ENCODE data around the gene CLP1. TPM values are rescaled to one million over a fixed set of nuclear protein-coding genes. Genes with fewer than 3 reads are reported as not detected.
"Not testable (repeated sequence)": the region's sequence is repeated elsewhere in the genome, so short reads cannot be mapped to it uniquely, and the experiment has no call there.

CLP1 gene
- total RNA-seq, 1 donor from 2014 or later, result 13.1 TPM

DNA sequence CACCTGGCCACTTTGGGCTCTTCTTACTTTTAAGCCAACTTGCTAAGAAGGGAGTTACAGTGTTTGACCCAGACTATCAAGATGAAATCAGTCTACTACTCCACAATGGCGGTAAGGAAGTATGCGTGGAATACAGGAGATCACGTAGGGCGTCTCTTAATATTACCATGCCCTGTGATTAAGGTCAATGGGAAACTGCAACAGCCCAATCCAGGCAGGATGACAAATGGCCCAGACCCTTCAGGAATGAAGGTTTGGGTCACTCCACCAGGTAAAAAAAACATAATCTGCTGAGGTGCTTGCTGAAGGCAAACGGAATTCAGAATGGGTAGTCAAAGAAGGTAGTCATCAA lies 6.8 kb upstream of the CLP1 start:
- TF ChIP-seq, protein P1, sequence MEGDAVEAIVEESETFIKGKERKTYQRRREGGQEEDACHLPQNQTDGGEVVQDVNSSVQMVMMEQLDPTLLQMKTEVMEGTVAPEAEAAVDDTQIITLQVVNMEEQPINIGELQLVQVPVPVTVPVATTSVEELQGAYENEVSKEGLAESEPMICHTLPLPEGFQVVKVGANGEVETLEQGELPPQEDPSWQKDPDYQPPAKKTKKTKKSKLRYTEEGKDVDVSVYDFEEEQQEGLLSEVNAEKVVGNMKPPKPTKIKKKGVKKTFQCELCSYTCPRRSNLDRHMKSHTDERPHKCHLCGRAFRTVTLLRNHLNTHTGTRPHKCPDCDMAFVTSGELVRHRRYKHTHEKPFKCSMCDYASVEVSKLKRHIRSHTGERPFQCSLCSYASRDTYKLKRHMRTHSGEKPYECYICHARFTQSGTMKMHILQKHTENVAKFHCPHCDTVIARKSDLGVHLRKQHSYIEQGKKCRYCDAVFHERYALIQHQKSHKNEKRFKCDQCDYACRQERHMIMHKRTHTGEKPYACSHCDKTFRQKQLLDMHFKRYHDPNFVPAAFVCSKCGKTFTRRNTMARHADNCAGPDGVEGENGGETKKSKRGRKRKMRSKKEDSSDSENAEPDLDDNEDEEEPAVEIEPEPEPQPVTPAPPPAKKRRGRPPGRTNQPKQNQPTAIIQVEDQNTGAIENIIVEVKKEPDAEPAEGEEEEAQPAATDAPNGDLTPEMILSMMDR (conservative IDR thresholded peaks at IDR 0.05; ENCODE audit: low read depth, low read length), result no peak
- H3K4me3 ChIP-seq (ENCODE audit: low read depth, low read length), result no peak overlapping the region
- DNase-seq (ENCODE audit: low read depth), result no peak

DNA sequence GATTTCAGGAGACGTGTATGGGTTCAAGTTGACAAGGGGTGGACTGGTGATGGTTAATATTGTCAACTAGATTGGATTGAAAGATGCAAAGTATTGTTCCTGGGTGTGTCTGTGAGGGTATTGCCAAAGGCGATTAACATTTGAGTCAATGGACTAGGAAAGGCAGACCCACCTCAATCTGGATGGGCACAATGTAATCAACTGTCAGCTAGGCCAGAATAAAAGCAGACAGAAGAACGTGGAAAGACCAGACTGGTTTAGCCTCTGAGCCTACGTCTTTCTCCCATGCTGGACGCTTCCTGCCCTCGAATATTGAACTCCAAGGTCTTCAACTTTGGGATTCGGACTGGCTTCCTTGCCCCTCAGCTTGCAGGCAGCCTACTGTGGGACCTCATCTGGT lies 6.2 kb upstream of the CLP1 start:
- TF ChIP-seq, protein P1 (conservative IDR thresholded peaks at IDR 0.05; ENCODE audit: low read depth, low read length), result no peak
- no peak for DNase-seq (ENCODE audit: low read depth)

DNA sequence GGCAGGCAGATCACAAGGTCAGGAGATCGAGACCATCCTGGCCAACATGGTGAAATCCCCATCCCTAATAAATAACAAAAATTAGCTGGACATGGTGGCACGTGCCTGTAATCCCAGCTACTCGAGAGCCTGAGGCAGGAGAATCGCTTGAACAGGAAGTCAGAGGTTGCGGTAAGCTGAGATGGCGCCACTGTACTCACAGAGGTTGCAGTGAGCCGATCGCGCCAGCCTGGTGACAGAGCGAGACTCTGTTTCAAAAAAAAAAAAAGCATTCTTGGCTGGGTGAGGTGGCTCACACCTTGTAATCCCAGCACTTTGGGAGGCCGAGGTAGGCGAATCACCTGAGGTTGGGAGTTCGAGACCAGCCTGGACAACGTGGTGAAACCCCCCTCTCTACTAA lies 5.3 kb upstream of the CLP1 start:
- not testable (repeated sequence) for DNase-seq (ENCODE audit: low read depth); H3K4me3 ChIP-seq (ENCODE audit: low read depth, low read length)

More for the DNA sequence above, 6.2 kb upstream of the CLP1 start:
- no peak overlapping the region for H3K4me3 ChIP-seq (ENCODE audit: low read depth, low read length)

DNA sequence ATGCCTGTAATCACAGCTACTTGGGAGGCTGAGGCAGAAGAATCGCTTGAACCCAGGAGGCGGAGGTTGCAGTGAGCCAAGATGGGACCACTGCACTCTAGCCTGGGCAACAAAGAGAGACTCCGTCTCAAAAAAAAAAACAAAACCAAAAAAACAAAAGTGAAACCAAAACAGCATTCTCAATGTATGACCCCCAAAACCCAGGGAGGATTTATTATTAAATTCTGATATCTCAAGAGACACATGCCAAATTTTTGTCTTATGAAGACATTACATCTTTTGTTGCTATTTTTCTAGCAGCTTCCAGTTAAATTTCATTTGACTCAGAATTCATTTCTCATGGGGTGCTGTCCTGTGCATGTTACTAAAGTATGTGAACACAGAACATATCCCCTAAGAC lies 4.9 kb upstream of the CLP1 start:
- no peak for DNase-seq (ENCODE audit: low read depth)
- H3K4me3 ChIP-seq (ENCODE audit: low read depth, low read length), result no peak overlapping the region
- TF ChIP-seq, protein P1 (conservative IDR thresholded peaks at IDR 0.05; ENCODE audit: low read depth, low read length), result no peak

DNA sequence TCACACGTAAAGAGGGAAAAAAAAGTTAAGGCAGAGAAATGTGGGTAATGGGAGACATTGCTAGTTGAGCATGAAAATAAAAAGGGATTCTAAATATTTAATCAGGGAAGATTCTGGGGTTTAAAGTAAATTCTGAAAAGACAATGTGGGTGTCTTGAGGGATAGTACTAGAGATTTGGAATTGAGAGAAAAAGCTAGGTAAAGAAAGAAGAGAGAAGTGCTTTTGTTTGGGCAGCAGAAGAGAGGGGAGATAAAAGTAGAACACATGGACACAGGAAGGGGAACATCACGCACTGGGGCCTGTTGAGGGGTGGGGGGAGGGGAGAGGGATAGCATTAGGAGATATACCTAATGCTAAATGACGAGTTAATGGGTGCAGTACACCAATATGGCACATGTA lies 4.4 kb upstream of the CLP1 start:
- TF ChIP-seq, protein P1 (conservative IDR thresholded peaks at IDR 0.05; ENCODE audit: low read depth, low read length), result no peak
- no peak for DNase-seq (ENCODE audit: low read depth)
- no peak overlapping the region for H3K4me3 ChIP-seq (ENCODE audit: low read depth, low read length)

DNA sequence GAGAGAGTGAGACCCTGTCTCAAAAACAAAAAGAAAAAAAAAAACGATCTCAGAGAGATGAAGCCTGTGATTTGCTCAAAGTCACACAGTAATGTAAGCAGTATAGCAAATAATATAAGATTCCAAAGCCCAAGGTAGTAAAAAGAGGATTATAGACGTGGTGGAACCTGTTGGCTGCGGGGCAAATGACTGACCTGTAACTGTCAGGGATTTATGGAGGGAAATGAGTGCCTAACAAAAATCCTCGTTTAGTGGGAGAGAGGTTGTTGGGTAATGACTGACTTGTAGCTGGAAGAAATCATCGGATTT lies 723 bp upstream of the CLP1 start:
- no peak for DNase-seq (ENCODE audit: low read depth)
- peak overlapping the region; percentile 83 for H3K4me3 ChIP-seq (ENCODE audit: low read depth, low read length)
- TF ChIP-seq, protein P1 (conservative IDR thresholded peaks at IDR 0.05; ENCODE audit: low read depth, low read length), result no peak

DNA sequence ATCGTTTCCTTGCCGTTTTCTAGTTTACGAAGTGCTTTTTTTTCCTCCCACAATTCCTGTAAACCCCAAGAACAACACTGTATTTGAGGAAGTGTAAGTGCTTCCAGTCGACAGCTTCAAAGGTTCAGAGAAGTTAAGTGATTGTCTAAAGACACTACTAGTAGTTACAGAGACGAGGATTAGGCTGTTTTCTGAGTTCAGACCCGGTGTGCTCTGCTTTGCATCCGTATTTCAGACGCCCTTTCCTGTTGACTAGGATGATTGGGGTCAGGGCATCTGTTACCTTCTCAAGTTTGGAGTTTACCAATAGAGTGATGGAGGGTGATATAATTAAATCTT lies 430 bp downstream of the CLP1 start:
- TF ChIP-seq, protein P1 (conservative IDR thresholded peaks at IDR 0.05; ENCODE audit: low read depth, low read length), result no peak
- DNase-seq (ENCODE audit: low read depth), result no peak
- H3K4me3 ChIP-seq (ENCODE audit: low read depth, low read length), result peak overlapping the region; percentile 83

DNA sequence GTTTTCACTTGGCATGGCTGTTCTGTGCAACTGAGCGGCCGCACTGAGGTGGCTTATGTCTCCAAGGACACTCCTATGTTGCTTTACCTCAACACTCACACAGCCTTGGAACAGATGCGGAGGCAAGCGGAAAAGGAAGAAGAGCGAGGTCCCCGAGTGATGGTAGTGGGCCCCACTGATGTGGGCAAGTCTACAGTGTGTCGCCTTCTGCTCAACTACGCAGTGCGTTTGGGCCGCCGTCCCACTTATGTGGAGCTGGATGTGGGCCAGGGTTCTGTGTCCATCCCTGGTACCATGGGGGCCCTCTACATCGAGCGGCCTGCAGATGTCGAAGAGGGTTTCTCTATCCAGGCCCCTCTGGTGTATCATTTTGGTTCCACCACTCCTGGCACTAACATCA lies 2.1 kb downstream of the CLP1 start:
- TF ChIP-seq, protein P1 (conservative IDR thresholded peaks at IDR 0.05; ENCODE audit: low read depth, low read length), result no peak
- H3K4me3 ChIP-seq (ENCODE audit: low read depth, low read length), result no peak overlapping the region
- no peak for DNase-seq (ENCODE audit: low read depth)

All from epithelial cell of proximal tubule (primary cell).